Embryonic facial prominence (tissue), 1 donor: Measurements from ENCODE around the gene DNM3.
"Not testable (repeated sequence)": the region's sequence is repeated elsewhere in the genome, so short reads cannot be mapped to it uniquely, and the experiment has no call there.

Experiments used
- DNase-seq: peaks from one replicate; pipeline ENCODE4 v3.0.0-alpha.2; 2016; ENCODE audit errors: extremely low spot score

The DNM3 gene

DNA sequence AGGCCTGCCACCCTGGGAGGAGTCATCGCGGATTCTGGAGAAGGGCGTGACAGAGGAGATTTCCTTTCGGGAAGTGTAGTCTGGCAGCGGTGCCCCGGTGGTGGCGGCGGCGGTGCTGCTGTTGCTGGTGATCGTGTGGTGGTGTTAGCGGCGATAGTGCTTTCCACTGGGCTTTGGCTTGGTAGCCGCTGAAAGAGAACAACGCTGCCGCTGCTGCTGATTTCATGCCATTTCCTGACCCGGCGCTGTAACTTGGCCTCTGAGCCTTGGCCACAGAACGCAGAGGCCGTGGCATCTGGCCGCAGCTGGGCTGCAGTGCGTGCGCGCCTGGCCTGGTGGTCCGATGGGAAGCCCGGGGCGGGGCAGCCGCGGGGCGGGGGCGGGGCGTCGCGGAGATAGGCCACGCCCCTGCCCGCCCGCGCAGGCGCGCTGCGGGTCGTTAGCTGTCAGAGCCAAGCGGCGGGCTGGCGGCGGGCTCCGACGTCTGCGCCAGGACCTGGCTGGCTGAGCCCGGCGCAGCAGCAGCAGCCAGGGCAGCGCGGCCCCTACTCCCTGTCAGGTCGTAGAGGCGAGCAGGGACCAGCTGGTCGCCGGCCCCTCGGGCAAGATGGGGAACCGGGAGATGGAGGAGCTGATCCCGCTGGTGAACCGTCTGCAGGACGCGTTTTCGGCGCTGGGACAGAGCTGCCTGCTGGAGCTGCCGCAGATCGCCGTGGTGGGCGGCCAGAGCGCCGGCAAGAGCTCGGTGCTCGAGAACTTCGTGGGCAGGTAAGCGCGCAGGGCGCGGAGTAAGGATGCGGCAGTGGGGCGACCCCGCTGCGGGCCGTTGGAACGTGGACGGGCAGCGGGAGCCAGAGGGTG lies at the start of gene DNM3:
TSS of gene DNM3 (plus strand) at position 449 of the 861 bp plus-strand sequence. CDS start at position 608, 159 bp downstream.
- peak; percentile 57 for DNase-seq

DNA sequence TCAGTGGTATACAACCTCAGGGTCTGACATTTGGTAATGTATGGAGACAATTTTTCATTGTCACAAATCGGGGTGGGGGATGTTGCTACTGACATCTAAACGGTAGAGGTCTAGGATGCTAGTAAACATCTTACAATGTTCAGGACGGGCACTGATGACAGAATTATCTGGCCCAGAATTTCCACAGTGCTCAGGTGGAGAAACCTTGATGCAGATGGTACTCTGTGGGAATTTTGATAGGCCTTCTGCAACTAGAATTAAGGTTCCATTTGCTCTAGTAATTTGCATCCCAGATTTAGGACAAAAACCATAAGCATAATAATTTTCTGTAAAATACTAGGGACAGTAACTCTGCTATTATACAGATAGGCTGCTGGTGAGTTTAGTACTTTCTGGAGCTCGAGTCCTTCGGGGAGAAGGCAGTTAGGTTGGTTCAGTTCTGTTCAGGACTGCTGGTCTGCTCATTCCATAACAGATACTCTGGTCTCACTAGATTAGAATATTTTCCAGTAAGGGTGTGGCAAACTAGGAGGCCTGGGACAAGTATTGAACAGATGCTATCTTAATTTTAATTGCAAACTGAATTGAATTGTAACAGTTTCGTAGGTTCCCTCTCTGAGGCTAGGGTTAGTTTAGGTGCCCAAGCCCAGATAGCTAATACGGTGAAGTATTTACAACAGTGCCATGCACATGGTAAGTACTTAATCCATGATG lies 48.5 kb upstream of the DNM3 start:
- DNase-seq, result no peak

DNA sequence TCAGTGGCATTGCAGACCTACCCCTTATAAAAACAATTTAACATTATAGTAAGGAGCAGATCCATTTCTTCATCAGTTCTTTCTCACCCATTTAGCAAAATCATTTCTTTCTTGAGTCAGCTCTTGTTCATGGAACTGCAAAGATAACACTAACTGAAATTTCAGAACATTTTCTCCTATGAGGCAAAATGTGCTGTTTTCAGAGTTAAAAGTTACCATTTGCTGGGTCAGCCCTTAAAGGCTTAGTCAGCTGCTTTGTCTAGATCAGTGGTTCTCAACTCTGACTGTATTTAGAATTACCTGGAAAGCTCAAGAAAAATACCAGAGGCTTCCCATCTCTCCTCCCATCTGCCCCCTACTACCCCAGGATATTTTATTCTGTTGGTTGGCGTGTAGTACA lies 47.7 kb upstream of the DNM3 start:
- DNase-seq, result no peak

DNA sequence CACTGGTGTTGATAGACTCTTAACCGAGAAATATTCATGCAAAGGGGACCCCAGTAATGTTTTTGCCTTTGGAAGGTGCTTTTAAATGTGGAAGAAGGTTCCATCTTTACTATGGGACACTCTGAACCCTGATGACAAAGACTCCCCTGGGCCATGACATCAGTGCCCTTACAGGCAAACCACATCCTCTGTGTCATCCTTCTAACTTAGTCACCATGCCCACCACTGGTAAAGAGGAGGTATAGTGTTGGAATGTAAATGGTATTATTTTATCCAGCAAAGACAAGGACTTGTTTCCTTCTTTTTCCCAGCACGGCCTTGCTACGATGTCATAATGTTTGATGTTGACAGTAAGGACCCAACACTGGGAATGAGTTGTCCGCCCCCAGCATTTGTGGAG lies 47.2 kb upstream of the DNM3 start:
- no peak for DNase-seq

DNA sequence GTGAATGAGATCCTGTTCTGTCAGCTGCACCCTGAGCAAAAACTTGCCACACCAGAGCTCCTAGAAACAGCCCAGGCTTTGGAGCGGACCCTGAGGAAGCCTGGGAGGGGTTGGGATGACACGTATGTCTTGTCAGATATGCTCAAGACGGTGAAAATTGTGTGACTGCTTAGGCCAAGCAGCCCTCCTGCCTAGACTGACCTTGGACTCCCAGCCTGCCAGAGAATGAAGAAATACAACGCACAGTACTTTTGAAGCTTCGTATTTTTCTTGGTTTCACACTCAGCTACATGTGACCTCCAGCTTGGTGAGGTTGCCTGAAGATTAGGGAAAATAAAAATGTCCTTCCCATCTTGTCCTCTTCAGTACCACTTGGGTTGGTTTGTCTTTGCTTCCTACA lies 44.7 kb upstream of the DNM3 start:
- no peak for DNase-seq

DNA sequence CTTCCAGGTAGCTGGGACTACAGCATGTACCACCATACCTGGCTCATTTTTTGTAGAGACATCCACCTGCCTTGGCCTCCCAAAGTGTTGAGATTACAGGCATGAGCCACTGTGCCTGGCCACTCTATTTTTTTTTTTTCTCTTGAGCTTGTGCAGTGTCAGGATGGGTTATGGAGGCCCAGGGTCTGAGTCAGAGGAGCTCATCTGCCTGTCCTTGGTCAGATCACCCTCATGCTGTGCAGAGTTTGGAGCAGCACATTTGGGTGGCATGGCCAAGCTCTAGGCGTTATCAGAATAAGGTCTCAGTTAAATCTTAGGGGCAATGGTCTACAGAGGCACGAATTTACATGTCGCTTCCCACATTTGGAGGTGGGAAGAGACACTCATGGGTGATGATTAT lies 43.0 kb upstream of the DNM3 start:
- no peak for DNase-seq

DNA sequence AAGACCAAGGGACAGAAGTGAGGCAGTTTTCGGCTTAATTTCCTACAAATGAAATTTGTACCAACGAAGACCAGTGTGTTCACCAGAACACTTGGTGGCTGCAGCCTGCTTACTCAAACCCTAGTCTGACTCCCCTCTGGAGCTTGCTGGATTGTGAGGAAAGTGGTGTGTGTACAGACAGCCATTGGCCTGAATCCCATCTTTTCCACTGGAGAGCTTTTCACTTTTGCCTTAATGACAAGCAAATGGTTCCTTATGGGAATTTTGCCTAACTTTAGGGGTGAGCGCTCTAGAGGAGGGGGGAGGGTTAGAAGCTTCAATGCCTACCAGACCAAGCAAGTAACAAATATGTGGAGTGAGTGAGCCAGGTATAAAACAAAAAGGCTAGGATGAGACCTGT lies 42.5 kb upstream of the DNM3 start:
- DNase-seq, result no peak

DNA sequence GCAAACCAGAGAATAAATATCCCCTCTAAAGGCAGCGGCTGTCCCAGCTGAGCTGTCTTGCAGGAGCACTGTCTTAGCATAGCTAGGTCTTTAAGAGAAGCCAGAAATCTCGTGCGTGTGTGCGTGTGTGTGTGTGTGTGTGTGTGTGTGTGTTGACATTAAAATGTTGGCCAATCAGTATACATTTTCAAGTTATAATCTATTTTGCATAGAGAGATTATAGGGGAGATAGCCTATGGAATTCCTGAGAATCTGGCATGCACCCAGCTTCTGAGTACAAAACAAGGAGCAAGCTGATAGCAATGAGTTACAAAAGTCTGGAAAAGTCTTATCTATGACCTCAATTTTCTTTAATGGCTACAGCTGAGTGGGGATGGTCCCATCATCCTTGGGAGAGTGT lies 42.1 kb upstream of the DNM3 start:
- no peak for DNase-seq

DNA sequence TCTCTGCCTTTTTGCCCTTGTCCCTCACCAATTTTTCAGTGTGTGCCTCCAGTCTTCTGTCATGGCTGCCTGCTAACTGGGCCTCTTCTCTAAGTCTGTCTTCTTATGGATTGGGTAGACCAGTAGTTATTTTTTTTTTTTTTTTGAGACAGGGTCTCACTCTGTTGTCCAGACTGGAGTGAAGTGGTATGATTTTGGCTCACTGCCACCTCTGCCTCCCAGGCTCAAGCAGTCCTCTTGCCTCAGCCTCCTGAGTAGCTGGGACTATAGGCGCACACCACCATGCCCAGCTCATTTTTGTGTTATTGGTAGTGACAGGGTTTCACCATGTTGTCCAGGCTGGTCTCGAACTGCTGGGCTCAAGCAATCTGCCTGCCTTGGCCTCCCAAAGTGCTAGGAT lies 41.6 kb upstream of the DNM3 start:
- not testable (repeated sequence) for DNase-seq

DNA sequence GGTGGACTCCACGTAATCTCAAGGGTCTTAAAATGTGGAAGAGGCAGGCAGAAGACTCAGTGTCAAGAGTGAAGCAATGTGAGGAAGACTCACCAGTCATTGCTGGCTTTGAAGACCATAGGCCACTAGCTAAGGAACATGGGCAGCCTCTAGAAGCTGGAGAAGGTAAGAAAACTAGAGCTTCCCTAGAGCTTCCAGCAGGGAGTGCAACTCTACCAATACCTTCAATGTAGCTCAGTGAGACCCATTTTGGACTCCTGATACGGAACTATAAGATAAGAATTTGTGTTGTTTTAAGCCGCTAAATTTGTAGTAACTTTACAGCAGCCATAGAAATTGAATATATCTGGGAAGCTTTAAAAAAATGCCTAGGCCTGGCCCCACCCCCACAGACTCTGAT lies 41.0 kb upstream of the DNM3 start:
- no peak for DNase-seq

DNA sequence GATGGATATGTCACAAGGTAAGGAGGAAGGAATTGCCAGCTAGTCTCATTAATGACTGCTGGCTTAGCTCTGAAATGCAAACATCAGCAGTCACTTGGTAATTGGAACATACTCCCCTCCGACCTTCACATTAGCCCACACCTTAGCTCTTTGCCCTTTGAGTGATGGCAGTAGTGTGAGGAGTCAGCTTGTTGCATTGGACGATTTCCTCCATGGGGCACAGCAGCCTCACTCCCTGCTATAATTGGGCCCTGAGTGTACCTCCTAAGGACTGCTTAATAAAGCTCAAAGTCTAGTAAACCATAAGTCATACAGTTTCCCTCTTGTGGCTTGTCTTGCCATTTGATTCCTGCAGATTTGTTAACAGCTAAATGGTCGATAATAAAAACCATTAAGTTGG lies 40.4 kb upstream of the DNM3 start:
- DNase-seq, result no peak

DNA sequence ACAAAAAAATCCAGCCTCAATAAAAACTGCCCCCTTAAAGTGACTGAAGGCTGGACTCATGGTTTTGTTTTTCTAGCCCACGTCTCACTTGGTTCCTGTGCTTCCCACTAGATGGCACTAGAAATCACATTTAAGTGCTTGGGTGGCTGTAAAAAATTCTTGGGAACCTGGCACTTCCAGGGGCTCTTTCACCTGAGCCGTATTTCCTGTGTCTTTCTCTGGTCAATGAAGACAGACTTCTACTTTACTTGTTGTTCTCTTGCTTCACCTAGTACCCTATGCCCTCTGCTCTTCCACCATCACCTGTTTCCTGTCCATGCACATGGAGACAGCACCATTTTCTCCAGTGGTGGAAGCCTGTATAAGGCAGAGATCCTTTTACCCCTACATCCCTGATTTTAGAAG lies 39.8 kb upstream of the DNM3 start:
- DNase-seq, result no peak

DNA sequence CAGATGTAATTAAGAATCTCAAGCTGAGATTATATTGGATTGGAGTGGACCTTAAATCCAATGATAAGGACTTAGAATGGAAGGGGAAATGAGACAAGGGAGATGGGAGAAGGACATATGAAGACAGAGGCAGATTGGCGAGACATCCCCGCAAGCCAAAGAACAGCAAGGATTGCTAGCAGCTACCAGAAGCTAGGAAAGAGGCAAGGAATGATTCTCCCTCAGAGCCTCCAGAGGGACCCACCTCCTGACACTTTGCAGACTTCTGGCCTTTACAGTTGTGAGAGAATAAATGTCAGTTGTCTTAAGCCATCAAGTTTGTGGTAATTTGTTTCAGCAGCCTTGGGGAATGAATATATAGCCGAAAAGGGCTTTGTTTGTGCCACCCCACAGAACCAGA lies 39.1 kb upstream of the DNM3 start:
- DNase-seq, result no peak

DNA sequence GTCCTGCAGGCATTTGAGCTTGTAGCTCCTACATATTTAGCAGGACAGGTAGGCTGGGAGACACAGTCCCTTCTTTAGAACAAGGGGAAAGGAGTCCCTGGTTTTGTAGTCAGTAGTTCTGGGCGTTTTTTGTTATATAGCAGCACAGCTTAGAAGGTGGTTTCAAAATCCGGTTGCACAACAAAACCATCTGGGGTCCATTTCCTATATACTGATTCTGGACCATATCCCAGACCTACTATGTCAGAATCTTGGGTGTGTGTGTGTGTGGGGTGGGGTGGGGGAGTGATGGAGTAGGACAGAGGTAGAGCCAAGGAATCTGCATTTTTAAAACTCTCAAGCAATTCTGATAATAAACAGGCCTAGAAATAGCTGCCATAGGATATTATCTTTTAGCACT lies 38.3 kb upstream of the DNM3 start:
- no peak for DNase-seq

DNA sequence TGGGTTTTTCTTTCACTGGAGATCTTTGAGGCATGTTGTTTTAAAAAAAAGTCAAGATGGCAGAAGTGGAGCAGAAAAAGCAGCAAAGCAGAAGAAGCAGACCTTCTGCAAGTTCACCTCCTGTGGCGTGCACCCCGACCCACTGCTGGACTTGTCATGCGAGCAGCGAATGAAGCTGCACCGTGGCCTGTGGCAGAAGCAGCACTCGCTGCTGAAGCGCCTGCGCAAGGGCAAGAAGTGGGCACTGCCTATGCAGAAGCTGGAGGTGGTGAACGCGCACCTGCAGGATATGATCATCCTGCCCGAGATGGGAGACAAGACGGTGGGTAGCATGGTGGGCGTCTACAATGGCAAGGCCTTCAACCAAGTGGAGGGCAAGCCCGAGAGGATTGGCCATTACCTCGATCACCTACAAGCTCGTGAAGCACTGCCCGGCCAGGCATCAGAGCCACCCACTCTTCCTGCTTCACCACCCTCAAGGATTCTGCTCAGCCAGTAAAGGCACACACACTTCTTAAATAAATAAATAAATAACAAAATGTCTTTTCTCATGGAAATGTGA lies 37.8 kb upstream of the DNM3 start:
- DNase-seq, result no peak

DNA sequence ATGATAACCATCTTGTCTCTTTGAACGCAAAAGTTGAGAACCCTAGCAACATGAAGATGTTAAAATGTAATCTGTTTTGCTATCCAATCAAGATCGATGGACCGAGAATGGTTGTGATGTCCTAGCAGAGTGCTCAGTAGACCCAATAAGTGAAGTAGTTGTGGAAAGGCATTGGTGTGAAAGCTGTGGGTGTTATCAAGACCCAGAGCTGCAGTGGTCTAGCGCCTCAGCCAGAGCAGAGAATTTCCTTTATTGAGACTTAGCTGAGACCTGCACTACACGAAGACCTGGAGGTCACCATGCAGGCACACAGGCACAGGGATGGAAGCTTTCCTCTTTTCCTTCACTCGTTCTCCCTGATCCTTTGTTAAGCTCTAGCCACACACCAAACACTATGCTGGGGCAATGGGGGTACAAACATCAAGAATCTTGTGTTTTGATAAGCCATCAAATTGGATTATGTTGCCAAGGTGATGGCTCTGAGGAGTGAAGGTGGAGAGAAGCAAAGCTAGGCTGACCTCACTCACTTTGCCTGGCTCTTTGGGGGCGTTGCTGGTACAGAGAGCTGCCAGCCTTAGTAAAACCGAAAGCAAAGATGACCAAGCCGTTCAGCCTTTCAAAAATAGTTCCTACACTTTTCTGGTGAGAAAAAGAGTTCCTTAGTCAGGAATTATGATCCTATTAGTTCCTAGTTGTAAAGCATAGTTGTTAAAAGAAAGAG lies 35.7 kb upstream of the DNM3 start:
- no peak for DNase-seq

DNA sequence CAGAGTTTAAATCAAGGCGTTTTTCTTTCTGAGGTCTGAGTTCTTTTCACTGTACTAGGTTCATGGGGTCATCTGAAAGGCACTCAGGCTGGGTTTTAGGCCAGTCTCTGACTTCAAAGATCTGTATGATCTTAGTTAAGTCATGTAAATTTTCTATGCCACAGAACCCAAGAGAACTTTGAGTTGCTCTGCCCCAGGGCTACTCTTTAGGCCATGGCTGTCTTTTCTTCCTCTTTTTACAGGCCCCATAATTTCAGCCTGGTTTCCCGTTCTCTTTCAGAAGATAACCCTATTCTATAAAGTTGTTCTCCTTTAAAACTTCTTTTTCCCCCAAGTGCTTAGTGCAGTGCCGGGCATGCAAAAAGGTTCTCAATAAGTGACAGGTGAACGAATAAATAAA lies 33.7 kb upstream of the DNM3 start:
- DNase-seq, result no peak

DNA sequence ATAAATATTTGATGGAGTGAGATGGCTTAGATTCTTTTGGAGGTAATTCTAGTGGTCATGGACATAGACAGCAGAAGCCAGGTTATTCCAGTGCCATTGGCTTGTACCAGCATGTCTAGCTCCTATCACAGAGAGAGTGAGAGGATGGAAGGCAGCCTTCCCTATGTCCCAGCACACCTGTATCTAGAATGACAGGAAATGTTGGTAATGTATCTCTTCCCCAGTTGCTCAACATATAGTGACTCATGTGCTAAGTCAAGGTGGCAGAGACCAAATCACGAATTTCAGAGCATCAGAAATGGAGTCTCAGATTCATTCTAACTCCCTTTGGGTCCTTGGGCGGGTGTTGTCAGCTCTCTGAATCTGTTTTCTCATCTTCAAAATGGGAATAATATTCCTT lies 31.5 kb upstream of the DNM3 start:
- no peak for DNase-seq

DNA sequence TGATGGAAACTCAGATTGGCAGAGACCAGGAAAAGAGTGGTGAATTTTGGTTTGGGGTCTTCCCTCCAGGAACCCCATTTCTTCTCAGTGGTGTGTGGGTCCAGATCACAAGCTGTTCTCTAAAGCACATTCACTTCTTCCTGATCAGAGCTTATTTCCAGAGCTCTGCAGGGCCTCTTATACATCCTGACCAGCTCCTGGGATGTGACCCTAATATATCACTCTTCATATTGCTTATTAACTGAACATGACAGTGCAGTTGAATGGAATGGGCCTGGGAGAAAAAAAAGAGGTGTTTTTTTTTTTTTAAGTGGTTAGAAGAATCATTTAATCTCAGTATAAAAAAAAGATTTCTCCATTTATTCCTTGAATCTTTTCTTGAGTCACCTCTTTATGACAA lies 29.6 kb upstream of the DNM3 start:
- DNase-seq, result no peak

DNA sequence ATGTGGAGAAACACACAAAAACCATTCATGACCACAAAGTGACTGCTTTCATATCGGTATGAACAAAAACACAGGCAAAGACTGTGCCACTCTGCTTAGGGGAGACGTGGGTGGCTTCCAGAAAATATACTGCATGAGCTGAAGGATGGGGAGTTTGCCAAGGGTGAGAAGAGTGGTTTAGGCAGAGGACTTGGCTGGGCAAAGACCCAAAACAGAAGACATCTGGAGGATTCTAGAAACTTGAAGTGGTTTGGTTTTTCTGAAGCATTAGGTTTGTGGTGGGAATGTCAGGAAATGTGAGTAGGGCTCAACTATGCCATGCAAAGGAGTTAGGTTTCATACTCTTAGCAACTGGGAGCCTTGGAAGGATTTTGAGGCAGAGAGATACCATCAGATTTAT lies 26.6 kb upstream of the DNM3 start:
- no peak for DNase-seq

DNA sequence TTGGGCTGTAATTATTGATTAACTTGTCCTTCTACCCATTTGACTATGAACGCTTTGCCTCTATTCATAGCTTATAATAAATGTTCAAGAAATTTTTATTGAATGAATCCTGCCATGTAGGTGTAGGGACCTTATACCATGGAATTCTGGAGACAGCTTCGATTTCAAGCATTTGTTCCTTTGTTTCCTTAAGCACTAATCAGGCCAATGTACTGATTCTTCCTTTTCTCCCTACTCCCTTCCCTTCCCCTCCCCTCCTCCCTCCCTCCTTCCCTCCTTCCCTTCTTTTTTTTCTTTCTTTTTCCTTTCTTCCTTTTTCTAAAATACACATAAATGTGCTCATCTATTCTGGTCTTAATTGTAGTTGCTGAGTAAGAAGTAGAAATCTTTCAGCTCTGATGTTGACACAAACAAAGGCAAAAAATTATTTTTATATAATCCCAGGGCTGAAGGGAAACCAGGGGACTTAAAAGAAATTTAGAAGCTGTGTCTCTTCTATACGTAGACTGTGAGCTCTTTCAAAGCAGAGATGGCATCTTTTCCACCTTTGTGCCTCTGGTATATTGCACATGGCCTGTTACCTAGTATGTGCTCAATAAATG lies 24.9 kb upstream of the DNM3 start:
- DNase-seq, result no peak
